K562 (cell line): ENCODE results near the gene DCXR.

Experiments
- BDP1 ChIP-seq: IDR thresholded peaks from 3 replicates; pipeline ENCODE4 v1.6.1; 2011; ENCODE audit not compliant: insufficient read length, insufficient read depth
- CTCF ChIP-seq, 3 experiments: IDR thresholded peaks in 2 of 3; conservative IDR thresholded peaks in 1 of 3; 2 replicates each; pipeline ENCODE4 v1.5.1; 2011 to 2012; ENCODE audit warnings: low read length in 3 of 3, mild to moderate bottlenecking in 3 of 3, control low read depth in 2 of 3, improper control_type of control experiment in 1 of 3, inconsistent platforms in 1 of 3, low read depth in 1 of 3, mixed read lengths in 1 of 3, moderate library complexity in 1 of 3; ENCODE audit not compliant: insufficient read depth in 2 of 3
- EZH2 ChIP-seq: IDR thresholded peaks from 2 replicates; pipeline ENCODE4 v1.6.1; 2012; ENCODE audit warnings: low read depth, mild to moderate bottlenecking, inconsistent platforms, low read length, borderline replicate concordance
- JUNB ChIP-seq: fragments of 450-650 bp; formaldehyde crosslinking; conservative IDR thresholded peaks from 2 replicates; pipeline ENCODE4 v1.4.0; 2020; ENCODE audit warnings: mild to moderate bottlenecking
- RBM14 ChIP-seq: fragments of 200-400 bp; formaldehyde crosslinking; IDR thresholded peaks from 2 replicates; pipeline ENCODE4 v1.6.1; 2018; ENCODE audit warnings: low read depth, mild to moderate bottlenecking, low read length, moderate library complexity, borderline replicate concordance; ENCODE audit not compliant: insufficient read depth
- SNIP1 ChIP-seq: fragments of 450-650 bp; IDR thresholded peaks from 2 replicates; pipeline ENCODE4 v1.7.1; 2017; ENCODE audit warnings: low read depth, mild to moderate bottlenecking

DNA sequence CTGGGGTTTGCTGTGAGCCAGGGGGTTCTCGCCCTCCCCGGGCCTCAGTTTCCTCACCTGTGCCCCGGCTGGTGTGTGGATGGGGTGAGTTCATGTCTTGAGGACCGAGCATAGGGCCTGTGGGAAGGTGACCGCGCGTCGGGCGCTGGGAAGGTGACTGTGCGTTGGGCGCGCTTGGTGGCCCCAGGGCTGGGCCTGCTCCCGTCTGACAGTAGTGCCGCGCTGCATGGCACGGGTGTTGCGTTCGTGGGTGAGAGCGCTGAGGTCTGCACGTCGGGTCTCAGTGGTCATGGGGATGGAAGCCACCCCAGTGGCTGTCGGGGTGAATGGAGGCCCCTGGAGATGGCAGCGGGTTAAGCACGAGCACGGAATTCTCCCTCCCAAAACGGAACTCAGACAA, 50.9 kb downstream of the DCXR start:
- TF ChIP-seq CTCF (IDR thresholded peaks at IDR 0.05 in 2 of 3, conservative IDR thresholded peaks at IDR 0.05 in 1 of 3; ENCODE audit: insufficient read depth in 2 of 3, low read depth in 1 of 3, low read length in 3 of 3) (no peak), RBM14 (no peak), SNIP1 (no peak), BDP1 (no peak), EZH2 (no peak), JUNB (CRISPR knock-in tag) (no peak)
